Measurements from ENCODE around the gene ACTRT2.

Gene ACTRT2

GRCh38 chr1:3013371-3014049 is 7.8 kb upstream of the ACTRT2 start:
- no peaks in the 10 kb centered on the region for H3F3A ChIP-seq (ENCODE audit: insufficient read depth, low read length)
- peaks cover 79% of the 10 kb centered on the region for H3K27me3 ChIP-seq (replicated peaks; ENCODE audit: insufficient read depth, low read length)
- TF ChIP-seq EZH2phosphoT487 (IDR thresholded peaks at IDR 0.05; ENCODE audit: low read length): no peak
- no peak for TF ChIP-seq CTCF (IDR thresholded peaks at IDR 0.05; ENCODE audit: low read length)
- no peak for TF ChIP-seq EZH2 (optimal IDR thresholded peaks at IDR 0.05; ENCODE audit: low read depth, low read length)
- no peak overlapping the region for H2AFZ ChIP-seq (ENCODE audit: low read length)
- no peak overlapping the region for H3K27ac ChIP-seq (ENCODE audit: low read length)
- H3K9ac ChIP-seq (ENCODE audit: low read length): no peak overlapping the region
- no peaks in the 10 kb centered on the region for H3K9me3 ChIP-seq (replicated peaks; ENCODE audit: insufficient read depth, low read length)
- H4K20me1 ChIP-seq (ENCODE audit: insufficient read depth, low read length): no peaks in the 10 kb centered on the region
- H3K4me2 ChIP-seq (ENCODE audit: low read depth, low read length): no peak overlapping the region
- no peak for DNase-seq
- H3K9me2 ChIP-seq (replicated peaks; ENCODE audit: insufficient read depth, low read length): no peaks in the 10 kb centered on the region
- no peak overlapping the region for H3K4me3 ChIP-seq (ENCODE audit: low read length)
- H3K4me1 ChIP-seq (ENCODE audit: low read length): no peaks in the 10 kb centered on the region
- no peaks in the 10 kb centered on the region for H3K79me2 ChIP-seq (ENCODE audit: low read length)
- no peaks in the 10 kb centered on the region for H3K36me3 ChIP-seq (replicated peaks; ENCODE audit: insufficient read depth, low read length)

GRCh38 chr1:3014050-3014440 is 7.2 kb upstream of the ACTRT2 start:
- H3K9me2 ChIP-seq (replicated peaks; ENCODE audit: insufficient read depth, low read length): no peaks in the 10 kb centered on the region
- H3K9ac ChIP-seq (ENCODE audit: low read length): no peak overlapping the region
- no peaks in the 10 kb centered on the region for H3K9me3 ChIP-seq (replicated peaks; ENCODE audit: insufficient read depth, low read length)
- no peaks in the 10 kb centered on the region for H3K4me1 ChIP-seq (ENCODE audit: low read length)
- H3K4me3 ChIP-seq (ENCODE audit: low read length): no peak overlapping the region
- no peaks in the 10 kb centered on the region for H3F3A ChIP-seq (ENCODE audit: insufficient read depth, low read length)
- no peak overlapping the region for H2AFZ ChIP-seq (ENCODE audit: low read length)
- H3K27ac ChIP-seq (ENCODE audit: low read length): no peak overlapping the region
- H4K20me1 ChIP-seq (ENCODE audit: insufficient read depth, low read length): no peaks in the 10 kb centered on the region; the same call in 1 of the 2 replicates
- H3K27me3 ChIP-seq (replicated peaks; ENCODE audit: insufficient read depth, low read length): peaks cover 82% of the 10 kb centered on the region
- no peak overlapping the region for H3K4me2 ChIP-seq (ENCODE audit: low read depth, low read length)
- no peaks in the 10 kb centered on the region for H3K79me2 ChIP-seq (ENCODE audit: low read length)
- DNase-seq: no peak
- H3K36me3 ChIP-seq (replicated peaks; ENCODE audit: insufficient read depth, low read length): no peaks in the 10 kb centered on the region
- no peak for TF ChIP-seq EZH2phosphoT487 (IDR thresholded peaks at IDR 0.05; ENCODE audit: low read length)
- no peak for TF ChIP-seq CTCF (IDR thresholded peaks at IDR 0.05; ENCODE audit: low read length)
- no peak for TF ChIP-seq EZH2 (optimal IDR thresholded peaks at IDR 0.05; ENCODE audit: low read depth, low read length)

- no peak overlapping the region for H3K9ac ChIP-seq (ENCODE audit: low read length)
Observed at GRCh38 chr1:3014443-3015268, 6.6 kb upstream of the ACTRT2 start.

More at GRCh38 chr1:3014443-3015268, 6.6 kb upstream of the ACTRT2 start:
- no peak for DNase-seq
- no peaks in the 10 kb centered on the region for H3K9me3 ChIP-seq (replicated peaks; ENCODE audit: insufficient read depth, low read length)
- no peak overlapping the region for H2AFZ ChIP-seq (ENCODE audit: low read length)
- no peak overlapping the region for H3K4me2 ChIP-seq (ENCODE audit: low read depth, low read length)
- H3K4me3 ChIP-seq (ENCODE audit: low read length): no peak overlapping the region
- no peaks in the 10 kb centered on the region for H3K79me2 ChIP-seq (ENCODE audit: low read length)
- H3K9me2 ChIP-seq (replicated peaks; ENCODE audit: insufficient read depth, low read length): no peaks in the 10 kb centered on the region
- H4K20me1 ChIP-seq (ENCODE audit: insufficient read depth, low read length): no peaks in the 10 kb centered on the region; the same call in 1 of the 2 replicates
- no peak overlapping the region for H3K27ac ChIP-seq (ENCODE audit: low read length)
- no peaks in the 10 kb centered on the region for H3K36me3 ChIP-seq (replicated peaks; ENCODE audit: insufficient read depth, low read length)
- H3F3A ChIP-seq (ENCODE audit: insufficient read depth, low read length): no peaks in the 10 kb centered on the region
- TF ChIP-seq EZH2 (optimal IDR thresholded peaks at IDR 0.05; ENCODE audit: low read depth, low read length): no peak
- TF ChIP-seq CTCF (IDR thresholded peaks at IDR 0.05; ENCODE audit: low read length): no peak
- TF ChIP-seq EZH2phosphoT487 (IDR thresholded peaks at IDR 0.05; ENCODE audit: low read length): no peak
- H3K4me1 ChIP-seq (ENCODE audit: low read length): no peaks in the 10 kb centered on the region
- peaks cover 82% of the 10 kb centered on the region for H3K27me3 ChIP-seq (replicated peaks; ENCODE audit: insufficient read depth, low read length)
